NCI-H2196 (cell line): ENCODE measurements around the gene WDR47.
"Not testable (repeated sequence)": the region's sequence is repeated elsewhere in the genome, so short reads cannot be mapped to it uniquely, and the experiment has no call there.

Source experiments
- DNase-seq: peaks from one replicate; lab custom pipeline; 2025; ENCODE audit not compliant: unreplicated experiment; lab: John Stamatoyannopoulos, UW

The WDR47 gene

DNA sequence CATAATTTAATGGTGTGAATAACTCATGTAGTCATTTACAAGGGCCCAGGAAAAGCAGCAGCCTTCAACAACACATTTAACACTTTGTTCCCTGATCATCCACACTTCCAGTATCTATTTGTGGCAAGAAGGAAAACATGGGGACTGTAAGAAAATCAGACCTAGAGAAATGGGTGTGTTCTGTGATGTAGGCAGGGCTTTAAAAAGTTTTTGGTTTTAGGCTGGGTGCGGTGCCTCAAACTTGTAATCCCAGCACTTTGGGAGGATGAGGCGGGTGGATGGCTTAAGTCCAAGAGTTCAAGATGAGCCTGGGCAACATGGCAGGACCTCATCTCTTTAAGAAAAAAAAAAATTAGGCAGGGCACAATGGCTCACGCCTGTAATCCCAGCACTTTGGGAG is 14.2 kb upstream of the WDR47 start:
- DNase-seq = no peak

GRCh38 chr1:109052145-109052544 is 10.2 kb upstream of the WDR47 start:
- DNase-seq = not testable (repeated sequence)

- DNase-seq = no peak
These were observed 8.5 kb upstream of the WDR47 start for GRCh38 chr1:109050228-109050995.

GRCh38 chr1:109048335-109048734 is 6.4 kb upstream of the WDR47 start:
- DNase-seq = no peak

DNA sequence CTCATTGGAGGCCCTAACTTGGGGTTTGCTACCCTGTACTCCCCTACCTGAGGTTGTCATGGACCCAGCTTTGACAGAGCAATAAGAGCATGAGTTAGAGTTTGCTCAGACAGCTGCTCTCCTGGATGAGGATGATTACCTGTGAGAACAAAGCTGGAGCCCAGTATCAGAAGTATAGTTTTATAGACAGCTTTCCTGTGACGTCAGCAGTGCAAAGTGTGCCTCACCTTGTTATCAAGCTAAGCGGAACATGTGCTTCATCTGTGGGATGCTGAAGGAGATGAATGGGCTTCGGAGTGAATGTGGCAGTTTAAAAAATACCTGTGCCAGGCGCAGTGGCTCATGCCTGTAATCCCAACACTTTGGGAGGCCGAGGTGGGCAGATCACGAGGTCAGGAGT is 5.4 kb upstream of the WDR47 start:
- no peak for DNase-seq

- DNase-seq = no peak
These were observed 4.8 kb upstream of the WDR47 start for GRCh38 chr1:109046671-109047070.

- no peak for DNase-seq
These were observed 3.7 kb upstream of the WDR47 start for GRCh38 chr1:109045595-109045994.

GRCh38 chr1:109040989-109041620 is 797 bp downstream of the WDR47 start:
- no peak for DNase-seq

DNA sequence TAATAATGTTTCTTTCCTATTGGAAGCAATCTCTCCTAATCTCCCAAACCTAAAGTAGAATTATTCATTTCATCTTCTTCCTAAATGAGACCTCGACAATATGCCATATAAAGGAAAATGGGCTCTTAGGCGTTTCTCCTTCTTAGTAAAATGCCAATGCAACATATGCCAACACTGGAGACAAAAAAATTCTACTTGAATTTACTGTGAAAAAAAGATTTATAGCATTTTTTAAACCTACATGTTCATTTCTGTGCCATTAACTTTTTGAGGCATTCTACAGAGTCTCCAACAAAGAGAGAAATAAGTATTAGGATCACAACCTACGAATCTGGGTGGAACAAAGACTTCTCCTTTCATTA is 1.3 kb downstream of the WDR47 start:
- no peak for DNase-seq

- no peak for DNase-seq
These were observed 7.5 kb downstream of the WDR47 start for GRCh38 chr1:109034382-109034781.

DNA sequence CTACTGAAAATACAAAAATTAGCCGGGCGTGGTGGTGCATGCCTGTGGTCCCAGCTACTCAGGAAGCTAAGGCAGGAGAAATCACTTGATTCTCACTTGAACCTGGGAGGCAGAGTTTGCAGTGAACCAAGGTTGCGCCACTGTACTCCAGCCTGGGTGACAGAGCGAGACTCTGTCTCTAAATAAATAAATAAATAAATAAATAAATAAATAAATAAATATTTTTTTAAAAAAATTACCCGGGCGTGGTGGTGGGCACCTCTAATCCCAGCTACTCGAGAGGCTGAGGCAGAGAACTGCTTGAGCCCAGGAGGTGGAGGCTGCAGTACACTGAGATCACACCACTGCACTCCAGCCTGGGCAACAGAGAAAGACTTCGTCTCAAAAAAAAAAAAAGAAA is 12.4 kb downstream of the WDR47 start:
- DNase-seq = not testable (repeated sequence)

DNA sequence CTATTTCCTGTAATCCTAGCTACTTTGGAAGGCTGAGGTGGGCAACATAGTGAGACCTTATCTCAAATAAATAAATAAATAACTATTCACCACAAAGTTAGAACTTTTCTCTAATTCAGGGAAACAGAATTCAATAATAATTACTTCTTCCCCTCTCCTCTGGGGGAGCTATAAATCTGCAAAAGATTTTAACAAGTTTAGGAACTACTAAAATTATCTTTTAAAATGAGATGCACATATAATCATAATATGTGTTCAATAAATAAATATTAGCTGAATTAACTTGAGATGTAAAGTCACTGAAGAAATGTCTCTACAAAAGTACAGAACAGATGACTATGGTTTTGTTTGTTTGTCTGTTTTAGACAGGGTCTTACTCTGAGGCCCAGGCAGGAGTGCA is 14.1 kb downstream of the WDR47 start:
- DNase-seq = no peak

DNA sequence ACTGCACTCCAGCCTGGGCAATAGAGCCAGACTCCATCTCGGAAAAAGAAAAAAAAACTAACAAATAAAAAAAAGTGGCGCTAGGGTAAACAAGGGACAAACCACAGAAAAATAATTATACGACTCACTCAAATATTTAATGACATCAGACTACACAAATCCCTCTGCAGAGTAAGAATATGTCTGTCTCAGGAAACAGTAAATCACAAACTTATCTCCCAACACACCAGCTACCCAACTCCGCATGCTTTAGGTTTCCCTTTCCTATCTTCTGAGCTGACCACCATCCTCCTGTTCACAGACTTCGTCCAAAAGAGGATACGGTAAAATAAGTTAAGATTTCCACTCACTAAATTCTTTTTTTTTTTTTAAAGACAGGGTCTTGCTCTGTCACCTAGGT is 16.2 kb downstream of the WDR47 start:
- DNase-seq = no peak

DNA sequence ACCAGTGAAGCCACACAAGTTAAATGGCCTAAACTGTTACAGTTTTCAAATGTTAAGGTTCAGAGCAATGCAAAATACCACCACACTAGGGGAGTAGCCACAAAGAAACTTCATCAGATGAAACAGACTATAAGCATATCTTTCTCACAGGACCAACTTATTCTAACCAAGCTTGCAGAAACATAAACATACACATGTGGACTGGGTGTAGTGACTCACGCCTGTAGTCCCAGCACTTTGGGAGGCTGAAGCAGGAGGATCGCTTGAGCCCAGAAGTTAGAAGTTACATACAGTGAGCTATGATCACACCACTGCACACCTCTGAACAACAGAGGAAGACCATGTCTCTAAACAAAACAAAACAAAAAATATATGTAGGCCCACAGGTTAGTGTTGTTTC is 17.3 kb downstream of the WDR47 start:
- DNase-seq = no peak

DNA sequence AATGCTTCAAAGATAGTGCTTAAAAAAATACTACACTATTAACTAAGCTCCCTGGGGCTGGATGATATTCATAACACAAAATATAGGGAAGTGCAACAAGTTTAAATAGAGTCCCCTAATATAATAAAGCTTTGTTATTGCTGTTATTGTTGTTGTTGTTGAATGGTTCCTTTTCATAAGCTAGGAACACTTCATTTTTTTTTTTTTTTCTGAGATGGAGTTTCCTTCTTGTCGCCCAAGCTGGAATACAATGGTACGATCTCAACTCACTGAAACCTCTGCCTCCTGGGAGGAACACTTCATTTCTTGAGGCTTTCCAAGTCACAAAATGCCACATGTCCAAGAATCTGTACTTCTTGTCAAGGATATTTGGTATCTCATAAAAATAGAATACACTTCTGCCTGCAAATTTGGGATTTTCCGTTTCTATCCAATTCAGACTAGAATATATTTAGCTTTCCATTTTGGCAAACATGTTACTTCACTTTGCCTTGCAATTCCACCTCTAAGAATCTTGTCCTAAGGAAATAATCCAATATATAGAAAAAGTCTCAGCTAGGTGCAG is 21.1 kb downstream of the WDR47 start:
- no peak for DNase-seq

- DNase-seq = not testable (repeated sequence)
These were observed 24.2 kb downstream of the WDR47 start for GRCh38 chr1:109017719-109018118.

GRCh38 chr1:109017134-109017533 is 24.8 kb downstream of the WDR47 start:
- DNase-seq = no peak

- DNase-seq = no peak
These were observed 30.6 kb downstream of the WDR47 start for GRCh38 chr1:109011335-109011734.

- not testable (repeated sequence) for DNase-seq
These were observed 45.3 kb downstream of the WDR47 start for GRCh38 chr1:108996622-108997021.

DNA sequence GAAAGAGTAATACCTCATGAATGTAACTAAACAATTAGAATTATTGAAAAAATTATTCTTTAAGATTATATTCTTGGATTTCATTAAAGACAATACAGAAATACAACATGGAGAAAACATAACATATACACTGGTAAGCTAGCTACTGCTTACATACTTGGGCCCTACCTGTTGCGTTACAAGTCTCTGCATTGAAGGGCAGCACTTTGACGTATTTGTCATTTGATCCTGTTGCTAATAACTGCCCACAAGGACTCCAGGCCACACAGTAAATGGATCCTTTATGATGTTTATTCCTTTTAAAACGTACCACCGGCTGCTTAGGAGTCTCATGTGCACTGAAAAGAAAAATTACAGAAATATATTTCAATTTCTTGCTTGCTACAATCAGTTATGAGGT is 58.8 kb downstream of the WDR47 start:
- DNase-seq = no peak

DNA sequence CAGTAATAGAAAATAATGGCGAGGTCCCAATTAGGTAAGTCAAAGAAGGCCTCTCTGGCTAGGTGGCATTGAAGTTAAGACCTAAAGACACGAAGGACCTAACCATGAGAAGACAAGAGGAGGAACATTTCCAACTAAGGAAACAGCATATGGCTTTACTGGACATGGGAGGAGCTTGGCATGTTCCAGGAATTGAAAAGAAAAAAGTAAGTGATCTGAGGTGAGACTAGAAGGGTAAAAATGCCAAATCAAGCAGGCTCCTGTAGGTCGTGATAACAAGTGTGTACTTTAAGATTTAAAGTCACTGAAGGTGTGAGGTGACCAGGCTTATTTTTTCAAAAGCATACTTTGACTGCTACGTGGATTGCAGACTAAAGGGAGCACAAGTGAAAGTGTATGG is 65.2 kb downstream of the WDR47 start:
- DNase-seq = no peak

- DNase-seq = no peak
These were observed 69.0 kb downstream of the WDR47 start for GRCh38 chr1:108972951-108973350.

GRCh38 chr1:108969346-108969745 is 72.6 kb downstream of the WDR47 start:
- no peak for DNase-seq
